GM13977 (cell line): ENCODE data around the gene RPUSD2.

ENCODE experiments used
- DNase-seq: peaks from one replicate; pipeline ENCODE4 v3.0.0; 2012; ENCODE audit warnings: low spot score
- CTCF ChIP-seq: IDR thresholded peaks from 2 replicates; pipeline ENCODE4 v1.5.1; 2012; ENCODE audit warnings: mild to moderate bottlenecking, control low read depth; ENCODE audit not compliant: insufficient read depth; ENCODE audit errors: extremely low read depth, missing control alignments
- in situ Hi-C: fragments of 300-500 bp; cut with MboI; formaldehyde crosslinking; loops from one replicate; pipeline ENCODE4 v1.12.0; 2022; ENCODE audit warnings: low sequenced_read_pairs, low pct_unique_long_range_greater_than_20kb, mixed read lengths, inconsistent platforms; ENCODE audit not compliant: unreplicated experiment

RPUSD2 gene

GRCh38 chr15:40536501-40536900 is 32.6 kb upstream of the RPUSD2 start:
- in situ Hi-C loops = no loop called here
- no peak for DNase-seq
- no peak for TF ChIP-seq CTCF

- DNase-seq = no peak
- TF ChIP-seq CTCF = no peak
- in situ Hi-C loops = no loop called here
Observed at GRCh38 chr15:40538976-40539375, 30.1 kb upstream of the RPUSD2 start.

GRCh38 chr15:40543082-40543481 is 26.0 kb upstream of the RPUSD2 start:
- in situ Hi-C loops = no loop called here
- no peak for TF ChIP-seq CTCF
- no peak for DNase-seq

- no peak for TF ChIP-seq CTCF
- in situ Hi-C loops = no loop called here
- peak; percentile 36 for DNase-seq
Observed at GRCh38 chr15:40543631-40544294, 25.3 kb upstream of the RPUSD2 start.

GRCh38 chr15:40545457-40545856 is 23.6 kb upstream of the RPUSD2 start:
- no peak for DNase-seq
- in situ Hi-C loops = no loop called here
- peak; percentile 30 for TF ChIP-seq CTCF

- TF ChIP-seq CTCF = no peak
- no peak for DNase-seq
- in situ Hi-C loops = no loop called here
Observed at GRCh38 chr15:40548610-40549009, 20.5 kb upstream of the RPUSD2 start.
